KG1 (cell line): ENCODE results near the gene BNIP5.

Experiments used
- DNase-seq: peaks from one replicate; lab custom pipeline; 2025; lab: John Stamatoyannopoulos, UW

BNIP5 gene, protein sequence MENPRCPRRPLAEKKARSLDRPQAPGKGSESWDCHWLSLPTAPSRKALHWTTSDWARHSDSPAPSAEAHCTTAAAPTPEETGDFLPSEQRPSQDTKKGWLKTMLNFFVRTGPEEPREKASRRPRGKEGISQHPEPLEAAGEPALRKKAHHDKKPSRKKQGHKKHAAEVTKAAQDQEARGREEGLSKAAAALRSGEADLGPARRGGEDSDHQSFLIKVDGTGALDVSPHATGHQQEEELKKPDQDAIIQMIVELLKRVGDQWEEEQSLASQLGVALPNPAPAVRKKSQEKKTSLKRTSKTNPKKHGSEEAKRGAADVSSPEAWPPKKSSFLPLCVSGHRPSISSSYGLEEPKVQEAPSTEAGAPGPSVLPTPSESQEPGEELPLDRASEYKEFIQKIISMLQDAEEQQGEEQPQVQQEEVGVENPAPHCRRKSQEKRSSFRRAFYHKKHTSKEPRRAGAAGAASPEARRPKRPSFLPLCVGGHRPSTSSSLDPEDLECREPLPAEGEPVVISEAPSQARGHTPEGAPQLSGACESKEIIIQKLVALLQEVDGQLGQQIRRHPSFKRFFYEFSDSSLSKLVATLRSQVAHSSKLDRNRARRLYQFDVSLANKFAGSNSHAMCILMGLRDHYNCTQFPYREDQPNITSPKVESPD

DNA sequence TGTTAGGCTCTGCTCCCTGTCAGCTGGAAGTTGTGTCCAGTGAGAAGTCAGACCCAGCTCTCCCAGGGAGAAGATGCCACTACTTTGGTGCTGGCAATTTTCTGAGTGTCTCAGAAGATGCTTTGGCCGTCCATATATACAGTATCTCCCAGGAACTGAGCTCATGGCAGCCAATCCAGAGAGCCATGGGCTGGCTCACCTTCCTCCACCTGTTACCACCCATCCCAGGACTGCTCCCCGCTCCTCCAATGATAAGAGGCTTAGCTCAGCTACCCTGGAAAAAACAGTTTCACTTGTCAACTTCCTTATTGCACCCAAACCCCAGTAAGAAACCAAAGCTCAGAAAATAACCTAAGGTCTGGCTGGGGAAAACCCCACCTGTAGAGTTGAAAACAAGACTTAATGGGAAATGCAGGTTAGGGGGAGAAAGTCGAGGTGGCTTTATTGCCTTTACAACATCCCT lies at the start of gene BNIP5:
TSS of gene BNIP5 (minus strand) at position 110 of the 463 bp plus-strand sequence. CDS start 6,198 bp downstream, outside the sequence.
- DNase-seq, result no peak

DNA sequence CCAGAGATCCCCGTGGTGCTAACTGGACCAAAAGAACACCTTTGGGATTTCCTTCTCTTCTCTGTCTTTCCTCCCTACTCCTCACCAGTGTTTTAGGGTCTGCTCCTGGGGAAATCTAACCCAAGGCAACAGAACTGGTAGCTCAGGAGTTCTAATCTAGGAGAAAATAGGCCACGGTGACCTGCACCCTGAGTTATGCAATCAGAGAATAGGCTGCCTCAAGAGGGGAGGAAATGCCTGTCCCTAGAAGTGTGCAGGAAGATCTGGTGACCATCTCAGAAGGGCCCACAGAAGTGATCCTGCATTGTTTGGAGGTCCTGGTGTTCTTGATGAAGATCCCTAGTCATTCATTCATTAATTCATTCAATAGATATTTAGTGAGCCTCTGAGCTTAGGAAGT lies 47.4 kb upstream of the BNIP5 start:
- no peak for DNase-seq

DNA sequence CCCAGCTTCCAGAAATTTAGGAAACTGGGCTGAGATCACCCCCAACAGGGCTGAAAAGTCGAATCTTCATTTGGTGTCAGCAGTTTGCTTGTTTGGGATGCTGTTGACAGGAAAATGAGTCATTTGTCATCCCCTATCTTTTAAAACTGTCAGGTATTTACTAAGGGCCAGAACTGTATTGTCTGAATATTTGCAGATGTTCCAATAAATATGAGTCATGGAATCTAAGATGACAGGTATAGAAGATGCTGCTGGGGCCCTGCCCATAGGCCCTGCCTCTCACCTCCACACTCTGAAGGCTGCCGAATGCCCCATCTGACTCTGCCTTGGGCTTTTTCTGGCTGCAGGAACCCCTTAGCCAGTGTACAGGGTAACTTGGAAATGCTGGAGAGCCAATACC lies 46.9 kb upstream of the BNIP5 start:
- no peak for DNase-seq

GRCh38 chr6:36382976-36383375 lies 46.3 kb upstream of the BNIP5 start:
- DNase-seq, result no peak

DNA sequence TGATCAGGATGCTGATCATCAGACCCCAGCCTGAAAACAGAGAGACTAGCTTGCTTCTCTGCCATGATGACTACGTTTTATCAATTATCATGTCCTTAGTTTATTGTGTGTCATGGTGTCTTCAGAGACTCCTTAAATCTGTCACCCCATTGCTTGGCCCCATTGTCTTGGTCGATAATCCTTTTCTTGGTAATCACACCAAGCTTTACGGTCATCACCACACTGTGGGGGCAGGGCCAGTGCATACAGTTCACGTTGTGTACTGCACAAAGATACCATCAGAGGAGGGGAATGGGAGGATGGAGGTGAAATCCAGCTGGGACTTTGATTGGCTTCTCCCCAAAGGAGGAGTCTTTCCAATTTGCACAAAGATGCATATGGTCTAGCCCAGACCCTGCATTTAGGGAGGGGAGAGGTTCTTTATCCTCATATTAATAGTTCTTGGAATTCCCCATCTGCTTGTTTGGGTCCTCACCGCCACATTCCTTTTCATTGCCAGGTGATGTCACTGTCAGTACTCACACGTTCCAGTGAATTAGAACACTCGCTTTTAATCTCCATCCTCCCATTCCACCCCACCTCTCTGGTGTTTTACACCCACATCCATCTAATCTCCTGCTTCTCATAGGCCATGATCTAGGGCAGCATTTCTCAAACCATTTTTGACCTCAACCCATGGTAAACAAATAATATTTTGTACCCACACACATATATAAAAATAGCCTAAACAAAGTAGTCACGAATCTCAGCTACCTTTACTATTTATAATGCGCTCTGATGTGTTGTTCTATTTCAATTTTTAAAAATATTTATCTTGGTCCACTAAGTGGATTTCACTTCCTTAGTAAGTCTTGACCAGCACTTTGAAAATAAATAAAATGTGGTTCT lies 45.1 kb upstream of the BNIP5 start:
- no peak for DNase-seq

- DNase-seq, result no peak
Measured at GRCh38 chr6:36380166-36380565, 43.5 kb upstream of the BNIP5 start.

- no peak for DNase-seq
Measured at GRCh38 chr6:36378936-36379335, 42.2 kb upstream of the BNIP5 start.

DNA sequence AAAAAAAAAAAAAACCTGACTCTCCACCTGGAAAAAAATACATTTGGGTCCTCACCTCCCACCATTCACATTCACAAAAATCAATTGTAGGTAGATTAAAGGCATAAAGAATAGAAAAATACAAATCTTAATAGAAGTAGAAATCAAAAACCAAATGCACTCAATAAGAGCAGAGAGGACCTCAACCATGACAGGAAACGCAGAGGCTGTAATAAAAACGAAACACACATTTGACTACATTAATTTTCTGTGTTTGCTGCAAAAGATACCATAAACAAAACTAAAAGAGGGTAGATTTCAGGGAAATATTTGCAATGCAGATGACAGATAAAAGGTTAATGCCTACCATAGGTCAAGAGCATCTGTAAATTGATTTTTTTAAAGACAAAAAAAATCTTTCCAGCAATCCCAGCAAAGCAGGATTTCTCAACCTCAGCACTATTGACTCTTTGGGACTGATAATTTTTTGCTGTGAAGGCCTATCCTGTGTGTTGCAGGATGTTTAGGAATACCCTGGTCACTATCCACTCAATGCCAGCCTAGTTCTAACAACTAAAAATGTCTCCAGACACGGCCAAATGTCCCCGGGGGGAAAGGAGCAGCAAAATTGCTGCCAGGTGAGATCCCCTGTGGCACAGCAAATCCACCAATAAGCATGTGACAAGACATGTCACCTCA lies 41.7 kb upstream of the BNIP5 start:
- no peak for DNase-seq

DNA sequence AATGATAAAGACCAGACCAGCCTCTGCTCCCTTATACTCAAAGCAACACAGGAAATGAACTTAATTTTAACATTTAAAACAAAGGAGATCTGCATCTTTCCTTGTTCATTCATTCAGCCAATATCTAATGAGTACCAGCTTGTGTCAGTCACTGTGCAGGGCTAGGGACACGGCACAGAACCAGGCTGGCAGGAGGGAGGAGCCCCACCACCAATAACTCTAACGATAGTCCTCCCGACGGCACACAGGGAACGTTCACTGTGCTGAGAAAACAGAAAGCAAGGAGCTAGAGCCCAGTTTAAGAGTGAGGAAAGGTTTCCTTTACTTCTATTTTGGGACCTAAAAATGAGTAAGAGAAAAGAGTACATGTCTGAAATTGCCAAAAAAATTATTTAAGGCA lies 40.9 kb upstream of the BNIP5 start:
- no peak for DNase-seq

- no peak for DNase-seq
Measured at GRCh38 chr6:36376742-36377141, 40.1 kb upstream of the BNIP5 start.

DNA sequence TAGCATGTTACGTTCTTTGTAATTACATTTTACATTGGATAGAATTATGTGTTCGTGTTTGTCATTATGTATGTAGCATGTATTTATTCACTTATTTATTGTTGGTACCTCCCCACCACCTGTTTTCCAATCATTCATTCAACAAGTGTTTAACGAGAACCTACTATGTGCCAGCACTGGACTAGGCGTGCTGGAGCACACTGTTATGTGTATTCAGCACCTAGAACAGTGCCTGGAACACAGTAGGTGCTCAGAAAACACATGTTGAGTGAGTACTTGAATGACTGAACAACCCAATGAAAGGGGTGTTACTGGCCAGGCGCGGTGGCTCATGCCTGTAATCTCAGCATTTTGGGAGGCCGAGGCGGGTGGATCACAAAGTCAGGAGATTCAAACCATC lies 39.5 kb upstream of the BNIP5 start:
- DNase-seq, result no peak

GRCh38 chr6:36375644-36376155 lies 39.0 kb upstream of the BNIP5 start:
- DNase-seq, result no peak

DNA sequence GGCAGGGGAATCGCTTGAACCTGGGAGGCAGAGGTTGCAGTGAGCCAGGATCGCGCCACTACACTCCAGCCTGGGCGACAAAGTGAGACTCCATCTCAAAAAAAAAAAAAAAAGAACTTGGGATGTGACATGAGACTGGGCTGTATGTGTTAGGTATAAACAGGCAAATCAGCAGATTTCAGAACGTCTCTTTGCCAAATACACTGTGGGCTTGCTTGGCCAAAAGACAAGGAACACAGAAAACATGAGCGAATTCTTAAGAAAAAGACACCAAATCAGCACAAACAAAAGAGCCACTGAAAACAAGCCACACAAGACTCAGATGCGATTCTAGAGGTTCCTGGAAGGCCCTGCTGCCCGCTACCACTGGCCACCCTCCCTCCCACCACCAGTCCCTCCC lies 38.3 kb upstream of the BNIP5 start:
- DNase-seq, result no peak

GRCh38 chr6:36374194-36374593 lies 37.5 kb upstream of the BNIP5 start:
- no peak for DNase-seq

DNA sequence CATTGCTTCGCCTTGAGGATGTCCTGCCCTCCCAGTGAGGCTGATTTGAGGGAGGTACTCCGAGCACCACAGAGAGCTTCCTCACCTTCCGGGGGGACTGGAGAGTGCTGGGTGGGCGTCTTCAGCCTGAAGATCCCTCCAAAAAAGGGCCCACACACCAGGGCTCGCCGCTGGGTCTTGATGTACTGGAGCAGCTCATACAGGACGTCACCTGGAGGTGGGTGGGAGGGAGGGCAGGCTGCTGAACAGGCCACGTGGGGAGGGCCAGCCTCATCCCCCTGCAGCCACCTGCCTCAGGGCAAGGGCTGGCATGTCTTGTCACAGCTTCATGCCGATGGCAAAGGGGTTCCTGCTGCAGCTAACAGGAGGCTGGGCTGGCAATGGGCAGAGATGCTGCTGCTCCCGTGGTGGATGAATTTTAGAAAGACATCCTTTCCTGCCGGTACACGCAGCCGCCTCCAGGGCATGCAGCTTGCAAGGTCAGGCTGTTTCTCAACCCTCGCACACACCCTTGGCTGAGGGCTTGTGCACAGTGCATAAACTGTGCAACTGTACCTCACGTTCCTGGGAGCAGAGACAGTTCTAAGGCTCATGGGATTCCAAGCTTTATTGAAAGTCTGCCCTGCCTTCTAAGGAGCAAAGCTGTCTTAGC lies 36.8 kb upstream of the BNIP5 start:
- no peak for DNase-seq

- DNase-seq, result no peak
Measured at GRCh38 chr6:36372088-36372487, 35.4 kb upstream of the BNIP5 start.

- DNase-seq, result no peak
Measured at GRCh38 chr6:36371211-36371610, 34.5 kb upstream of the BNIP5 start.

- no peak for DNase-seq
Measured at GRCh38 chr6:36370638-36371037, 34.0 kb upstream of the BNIP5 start.

GRCh38 chr6:36368921-36369865 lies 32.5 kb upstream of the BNIP5 start:
- DNase-seq, result no peak

- DNase-seq, result no peak
Measured at GRCh38 chr6:36368421-36368820, 31.7 kb upstream of the BNIP5 start.
